NCI-H510A treated with DMSO at 0.1 percent for 48 hours (cell line): ENCODE results near the gene TRERF1.

ENCODE experiments used
- DNase-seq: peaks from one replicate; lab custom pipeline; 2025; lab: John Stamatoyannopoulos, UW

TRERF1 gene

DNA sequence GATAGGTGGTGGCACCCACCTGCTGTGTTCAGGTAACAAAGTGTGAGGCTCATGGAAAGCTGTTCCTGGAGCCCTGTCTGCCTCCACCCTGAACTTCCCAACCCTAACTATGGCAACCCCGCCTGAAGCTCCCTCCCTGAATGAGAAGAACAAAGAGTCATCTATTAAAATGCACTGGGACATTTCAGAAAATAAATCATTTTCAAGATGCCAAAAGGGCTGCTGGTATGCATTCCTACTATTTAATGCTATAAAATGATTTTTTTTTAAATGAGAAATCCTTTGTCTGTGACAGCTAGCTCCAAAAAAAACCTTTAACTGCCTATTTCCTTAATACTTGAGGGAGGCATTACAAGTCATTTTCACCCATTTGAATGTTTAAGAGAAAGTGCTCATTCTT, 149.7 kb downstream of the TRERF1 start:
- DNase-seq: no peak

DNA sequence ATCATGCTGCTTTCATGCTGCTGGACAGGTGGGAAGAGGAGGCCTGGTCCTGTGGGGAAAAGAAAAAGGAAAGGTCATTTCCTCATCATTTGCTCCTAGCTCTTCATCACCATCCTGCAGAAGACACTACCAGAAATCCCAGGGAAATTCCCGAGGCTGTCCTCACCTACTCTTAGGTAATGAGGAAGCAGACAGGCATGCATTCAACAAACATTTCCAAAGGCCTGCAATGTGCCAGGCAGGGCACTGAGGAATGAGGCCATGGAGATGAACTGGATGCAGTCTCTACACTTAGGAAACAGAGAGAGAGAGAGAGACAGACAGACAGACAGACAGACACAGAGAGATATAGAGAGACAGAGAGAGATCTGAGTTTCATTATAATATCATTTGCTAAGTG, 151.0 kb downstream of the TRERF1 start:
- no peak for DNase-seq

- DNase-seq: no peak
Measured at GRCh38 chr6:42300185-42300584, 151.5 kb downstream of the TRERF1 start.

DNA sequence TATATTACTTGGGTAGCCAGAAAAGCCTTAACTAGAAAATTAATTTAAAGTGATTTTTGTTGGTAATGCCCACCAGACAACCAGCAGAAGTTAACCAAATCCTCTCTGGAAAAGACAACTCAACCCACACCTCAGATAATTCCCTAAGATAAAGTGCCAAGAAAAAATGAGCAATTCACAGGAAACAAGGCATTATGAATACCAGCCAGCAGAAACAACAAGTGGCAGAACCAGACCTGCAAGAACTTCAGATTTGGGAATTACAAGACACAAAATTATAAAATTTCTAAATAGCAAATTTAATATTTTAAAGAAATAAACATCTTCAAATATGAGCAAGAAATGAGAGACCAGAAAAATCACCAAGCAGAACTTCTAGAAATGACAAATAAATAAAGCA, 154.1 kb downstream of the TRERF1 start:
- DNase-seq: no peak

DNA sequence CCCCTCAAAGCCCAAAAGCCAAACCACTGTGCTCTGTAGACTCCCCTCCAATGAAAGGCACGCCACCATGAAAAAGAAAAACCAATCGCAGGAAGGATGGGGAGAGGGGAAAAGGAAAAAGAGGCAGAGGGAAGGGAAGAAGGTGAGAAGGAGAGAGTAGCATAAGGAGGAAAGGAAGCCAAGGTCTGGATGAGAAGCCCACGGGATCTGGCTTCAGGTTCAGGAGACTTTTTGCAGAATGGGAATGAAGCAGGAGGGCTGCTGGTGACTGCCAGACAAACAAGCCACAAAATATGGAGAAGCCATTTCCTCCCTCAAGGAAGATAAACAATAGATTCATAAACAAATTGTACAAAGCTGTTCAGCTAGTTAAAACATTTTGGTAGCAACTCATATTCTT, 155.1 kb downstream of the TRERF1 start:
- no peak for DNase-seq

GRCh38 chr6:42295677-42296076, 156.0 kb downstream of the TRERF1 start:
- DNase-seq: no peak

GRCh38 chr6:42295181-42295580, 156.5 kb downstream of the TRERF1 start:
- no peak for DNase-seq

DNA sequence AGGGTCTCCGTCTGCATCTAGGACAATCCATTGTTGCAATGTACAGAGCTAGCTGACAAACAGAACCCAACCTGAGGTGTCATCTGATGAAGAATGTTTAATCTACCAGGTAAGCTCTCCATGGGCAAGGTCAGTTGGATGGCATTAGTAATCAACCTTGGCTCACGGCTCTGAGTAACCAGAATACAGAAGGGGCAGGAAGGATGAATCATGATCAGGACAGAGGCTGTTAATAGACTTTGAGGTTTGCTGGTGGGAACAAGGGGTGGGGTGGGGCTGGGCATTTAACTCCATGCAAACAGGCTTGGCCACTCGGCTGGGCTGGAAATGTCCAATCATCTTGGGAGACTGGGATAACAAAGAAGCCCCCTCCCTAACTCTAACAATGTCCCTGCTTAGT, 157.0 kb downstream of the TRERF1 start:
- DNase-seq: no peak

DNA sequence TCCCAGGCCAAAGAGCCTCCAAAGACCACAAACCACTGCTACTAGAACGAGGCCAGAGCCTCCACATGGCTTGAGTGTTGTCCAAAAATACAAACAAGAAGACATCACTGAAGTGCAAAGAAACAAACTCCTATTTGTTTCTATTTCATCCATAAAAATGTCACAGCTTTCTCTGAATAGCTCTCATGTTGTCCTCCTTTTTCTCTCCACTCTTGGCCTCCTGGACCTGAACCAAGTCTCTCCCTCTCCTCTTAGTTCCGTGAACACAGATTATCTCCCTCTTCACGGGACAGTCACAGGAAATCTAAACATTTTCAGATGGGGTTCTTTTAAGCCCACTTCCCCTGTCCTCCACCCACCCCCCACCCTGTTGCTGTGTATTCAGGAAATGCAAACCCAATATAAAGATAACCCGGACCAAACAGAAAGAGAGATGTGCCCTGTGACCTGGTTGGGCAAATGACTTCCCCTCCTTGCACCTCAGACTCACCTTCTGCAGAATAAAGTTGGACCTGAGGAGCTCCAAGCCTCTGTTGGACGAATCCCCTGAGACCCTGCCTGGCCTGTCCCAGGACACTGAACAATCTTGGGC, 158.2 kb downstream of the TRERF1 start:
- DNase-seq: no peak

GRCh38 chr6:42292004-42292740, 159.6 kb downstream of the TRERF1 start:
- DNase-seq: no peak

- DNase-seq: no peak
Measured at GRCh38 chr6:42287756-42288155, 164.0 kb downstream of the TRERF1 start.

- peak; percentile 8 for DNase-seq
Measured at GRCh38 chr6:42281570-42281969, 170.2 kb downstream of the TRERF1 start.

GRCh38 chr6:42280966-42281533, 170.7 kb downstream of the TRERF1 start:
- no peak for DNase-seq

- DNase-seq: no peak
Measured at GRCh38 chr6:42279966-42280629, 171.6 kb downstream of the TRERF1 start.

- no peak for DNase-seq
Measured at GRCh38 chr6:42279144-42279781, 172.5 kb downstream of the TRERF1 start.

GRCh38 chr6:42278131-42278853, 173.4 kb downstream of the TRERF1 start:
- DNase-seq: no peak

DNA sequence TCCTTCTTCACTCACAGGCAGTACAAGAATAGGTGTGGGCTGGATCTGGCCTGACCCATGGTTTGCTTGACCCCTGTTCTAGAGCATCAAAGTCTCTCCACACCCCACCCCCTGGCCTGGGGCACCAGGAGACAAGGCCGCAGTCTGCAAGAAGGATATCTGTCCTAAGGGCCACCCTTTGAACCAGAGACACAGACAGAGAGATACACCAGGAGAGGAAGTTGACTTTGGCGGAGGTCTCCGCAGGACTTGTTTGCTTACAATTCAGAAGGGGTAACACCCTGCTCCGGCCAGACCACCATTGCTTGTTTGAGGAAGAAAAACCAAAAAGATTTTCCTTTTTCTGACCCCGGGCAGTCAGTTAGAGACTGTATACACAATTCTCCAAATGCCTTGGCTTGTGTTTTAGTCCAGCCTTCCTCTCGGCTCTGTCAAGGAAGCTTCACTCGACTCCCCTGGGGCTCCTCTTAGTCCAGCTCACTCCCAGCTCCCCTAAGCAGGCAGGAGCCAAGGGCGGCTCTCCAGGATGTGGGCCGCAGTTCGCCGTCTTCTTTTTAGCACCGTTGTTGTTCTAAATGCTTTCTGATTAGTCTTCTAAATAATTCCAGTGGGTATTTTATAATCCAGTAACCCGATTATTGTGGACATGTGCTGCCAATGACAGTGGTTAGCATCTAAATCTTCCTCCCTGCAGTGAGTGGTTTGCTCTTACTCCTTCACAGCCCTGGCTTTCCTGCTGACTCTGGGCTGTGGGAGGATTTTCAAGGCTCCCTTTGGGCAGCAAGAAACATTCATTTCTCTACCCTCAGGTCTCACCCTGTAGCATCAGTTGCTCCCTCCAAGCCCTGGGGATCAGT, 175.5 kb downstream of the TRERF1 start:
- DNase-seq: no peak

DNA sequence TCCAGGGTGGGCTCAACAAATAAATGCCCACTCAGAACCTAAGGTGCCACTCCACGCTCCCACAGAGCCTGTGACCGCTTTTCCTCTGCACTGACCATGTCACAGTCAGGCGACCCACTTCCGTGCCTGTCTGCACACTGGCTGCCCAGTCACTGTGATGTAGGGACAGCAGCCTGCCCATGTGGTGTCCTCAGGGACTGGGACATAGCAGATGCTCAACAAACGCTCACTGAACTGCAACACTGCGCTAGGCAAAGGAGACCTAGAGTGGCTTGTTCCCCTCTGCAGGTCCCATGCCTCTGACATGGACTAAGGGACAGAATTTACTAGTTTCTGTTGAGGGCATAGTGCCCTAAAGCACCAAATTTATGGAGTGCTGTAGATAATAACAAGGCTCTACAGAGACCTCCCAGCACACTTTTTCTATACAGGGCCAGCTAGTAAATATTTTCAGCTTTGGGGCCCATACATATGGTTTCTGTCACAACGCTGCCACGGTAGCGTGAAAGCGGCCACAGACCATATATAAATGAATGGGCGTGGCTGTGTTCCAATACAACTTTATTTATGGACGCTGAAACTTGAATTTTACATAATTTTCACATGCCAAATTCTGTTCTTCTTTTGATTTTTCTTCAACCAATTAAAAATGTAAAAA, 176.2 kb downstream of the TRERF1 start:
- no peak for DNase-seq

- no peak for DNase-seq
Measured at GRCh38 chr6:42274898-42275297, 176.8 kb downstream of the TRERF1 start.
